Vagina (tissue), 2 donors: ENCODE data around the gene DTD1. TPM values are rescaled to one million over a fixed set of nuclear protein-coding genes. Genes with fewer than 3 reads are reported as not detected.

Source experiments
- DNase-seq, 2 donors: peaks; one replicate each; pipeline ENCODE4 v3.0.0-alpha.2; 2017; ENCODE audit errors: extremely low spot score in 2 of 2
- H3K27ac ChIP-seq: fragments of 200-600 bp; sonication (generic); one replicate; pipeline ENCODE4 v1.5.1; 2019
- H3K27me3 ChIP-seq: fragments of 200-600 bp; sonication (generic); one replicate; pipeline ENCODE4 v1.5.1; 2019
- H3K36me3 ChIP-seq, 2 donors: fragments of 200-600 bp; sonication (generic); one replicate each; pipeline ENCODE4 v1.5.1; 2017 to 2019
- H3K4me1 ChIP-seq: fragments of 200-600 bp; sonication (generic); one replicate; pipeline ENCODE4 v1.5.1; 2019
- H3K4me3 ChIP-seq, 2 donors: fragments of 200-600 bp; sonication (generic); 1 replicate in 1 of 2; 2 replicates in 1 of 2; pipeline ENCODE4 v1.5.1; 2016 to 2019
- H3K9me3 ChIP-seq: fragments of 200-600 bp; sonication (generic); one replicate; pipeline ENCODE4 v1.5.1; 2019
- CTCF ChIP-seq, 3 experiments: fragments of 450-650 bp in 2 of 3; fragments of 200-600 bp in 1 of 3; sonication (generic) in 1 of 3; IDR thresholded peaks; one replicate each; pipeline ENCODE4 v1.5.1; 2017 to 2019; ENCODE audit warnings: antibody characterized with exemption in 3 of 3, mild to moderate bottlenecking in 2 of 3, moderate library complexity in 2 of 3
- POLR2A ChIP-seq, 2 donors: fragments of 450-650 bp; IDR thresholded peaks; one replicate each; pipeline ENCODE4 v1.6.1; 2017; ENCODE audit warnings: antibody characterized with exemption in 2 of 2, mild to moderate bottlenecking in 2 of 2, moderate library complexity in 2 of 2
- POLR2AphosphoS5 ChIP-seq, 2 donors: sonication (generic); formaldehyde crosslinking; IDR thresholded peaks; one replicate each; pipeline ENCODE4 v1.9.0; 2017; ENCODE audit warnings: antibody characterized with exemption in 2 of 2, mild to moderate bottlenecking in 2 of 2, low read depth in 1 of 2; ENCODE audit not compliant: insufficient read depth in 1 of 2
- intact Hi-C: fragments of 100-400 bp; cut with DNase I; formaldehyde crosslinking; loops from one replicate; pipeline ENCODE4 v1.15.1; 2023
- total RNA-seq: library from RNA; depleted of rRNA; stranded (reverse); fragments of >200 nt; gene quantifications from one replicate; pipeline ENCODE4 v1.2.3, GENCODE V29; 2016

The DTD1 gene
- total RNA-seq, 1 donor from 2014 or later, result 24.1 TPM

GRCh38 chr20:18611492-18611891 lies 23.6 kb downstream of the DTD1 start:
- DNase-seq, result no peak
- H3K27ac ChIP-seq, result no peak overlapping the region
- no peaks in the 10 kb centered on the region for H3K9me3 ChIP-seq
- peaks cover 14% of the 10 kb centered on the region for H3K4me1 ChIP-seq
- intact Hi-C loops, result no loop called here
- no peak overlapping the region for H3K4me3 ChIP-seq
- TF ChIP-seq POLR2AphosphoS5 (IDR thresholded peaks at IDR 0.05; ENCODE audit: insufficient read depth in 1 of 2, low read depth in 1 of 2) (no peak), CTCF (IDR thresholded peaks at IDR 0.05) (no peak), POLR2A (IDR thresholded peaks at IDR 0.05) (no peak)
- H3K36me3 ChIP-seq, result no peaks in the 10 kb centered on the region
- no peaks in the 10 kb centered on the region for H3K27me3 ChIP-seq

GRCh38 chr20:18613553-18613952 lies 25.7 kb downstream of the DTD1 start:
- intact Hi-C loops, result no loop called here
- Histone ChIP-seq H3K4me3 (no peak overlapping the region), H3K9me3 (no peaks in the 10 kb centered on the region), H3K27ac (no peak overlapping the region), H3K4me1 (peaks cover 14% of the 10 kb centered on the region), H3K36me3 (no peaks in the 10 kb centered on the region), H3K27me3 (no peaks in the 10 kb centered on the region)
- no peak for TF ChIP-seq POLR2A (IDR thresholded peaks at IDR 0.05)
- peak in 1 of 2 donors; percentile 11 for TF ChIP-seq POLR2AphosphoS5 (IDR thresholded peaks at IDR 0.05; ENCODE audit: insufficient read depth in 1 of 2, low read depth in 1 of 2)
- DNase-seq, result no peak

DNA sequence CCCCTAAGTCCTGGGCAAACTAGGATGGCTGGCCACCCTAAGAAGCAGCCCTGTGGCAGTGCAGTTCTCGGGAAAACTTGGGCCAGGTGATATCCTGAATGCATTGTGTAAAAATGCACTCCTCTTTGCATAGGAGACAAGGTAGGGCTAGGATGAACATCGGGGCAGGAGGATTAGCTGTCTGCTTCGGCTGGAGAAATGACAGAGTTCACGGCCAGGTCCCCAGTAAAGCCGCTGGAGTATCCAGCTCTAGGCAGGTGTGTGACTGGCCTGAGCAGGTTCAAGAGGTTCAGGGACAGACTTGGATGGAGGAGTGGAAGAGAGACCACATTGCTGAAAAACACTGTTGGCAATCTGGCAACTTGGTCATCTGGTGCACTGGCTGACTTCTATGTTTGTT lies 26.4 kb downstream of the DTD1 start:
- Histone ChIP-seq H3K36me3 (no peaks in the 10 kb centered on the region), H3K4me3 (no peak overlapping the region), H3K27me3 (no peaks in the 10 kb centered on the region), H3K27ac (no peak overlapping the region), H3K9me3 (no peaks in the 10 kb centered on the region), H3K4me1 (peaks cover 14% of the 10 kb centered on the region)
- DNase-seq, result no peak
- intact Hi-C loops, result no loop called here
- TF ChIP-seq POLR2A (IDR thresholded peaks at IDR 0.05), result no peak
- no peak for TF ChIP-seq CTCF (IDR thresholded peaks at IDR 0.05)
- no peak for TF ChIP-seq POLR2AphosphoS5 (IDR thresholded peaks at IDR 0.05; ENCODE audit: insufficient read depth in 1 of 2, low read depth in 1 of 2)

DNA sequence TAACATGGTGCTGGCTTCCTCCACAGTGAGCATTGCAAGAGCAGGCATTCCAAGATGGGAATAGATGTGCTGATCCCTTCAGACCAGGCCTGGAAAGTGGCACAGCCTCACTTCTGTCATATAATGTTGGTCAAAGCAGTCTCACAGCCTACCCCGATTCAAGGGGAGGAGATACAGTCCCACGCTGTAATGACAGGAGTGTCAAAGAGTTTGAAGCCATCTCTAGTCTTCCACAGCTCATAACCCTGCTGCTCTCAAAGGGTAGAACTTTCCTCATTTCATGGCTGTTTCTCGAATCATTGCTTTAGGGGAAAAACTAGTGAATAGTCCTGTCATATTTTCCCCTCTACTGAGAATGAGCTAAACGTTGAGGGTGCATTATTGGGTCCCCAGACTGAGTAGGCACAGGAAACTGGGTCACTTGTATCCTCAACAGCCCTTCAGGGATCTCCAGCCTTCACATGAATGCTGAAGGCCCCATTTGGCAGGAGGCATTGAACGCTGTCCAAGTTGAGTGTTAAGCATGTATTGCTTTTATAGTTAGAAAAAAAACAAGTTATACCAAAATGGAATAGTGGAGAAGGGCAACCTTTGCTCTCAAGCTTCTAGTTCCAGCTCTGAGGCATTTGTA lies 27.3 kb downstream of the DTD1 start:
- Histone ChIP-seq H3K9me3 (no peaks in the 10 kb centered on the region), H3K4me1 (peaks cover 14% of the 10 kb centered on the region), H3K27me3 (no peaks in the 10 kb centered on the region), H3K36me3 (no peaks in the 10 kb centered on the region), H3K4me3 (no peak overlapping the region), H3K27ac (no peak overlapping the region)
- intact Hi-C loops, result no loop called here
- DNase-seq, result no peak
- TF ChIP-seq CTCF (IDR thresholded peaks at IDR 0.05) (no peak), POLR2A (IDR thresholded peaks at IDR 0.05) (no peak), POLR2AphosphoS5 (IDR thresholded peaks at IDR 0.05; ENCODE audit: insufficient read depth in 1 of 2, low read depth in 1 of 2) (no peak)

GRCh38 chr20:18621004-18621403 lies 33.1 kb downstream of the DTD1 start:
- DNase-seq, result no peak
- Histone ChIP-seq H3K27ac (no peak overlapping the region), H3K4me3 (no peak overlapping the region), H3K27me3 (no peaks in the 10 kb centered on the region), H3K9me3 (no peaks in the 10 kb centered on the region), H3K36me3 (no peaks in the 10 kb centered on the region), H3K4me1 (no peaks in the 10 kb centered on the region)
- no peak for TF ChIP-seq POLR2AphosphoS5 (IDR thresholded peaks at IDR 0.05; ENCODE audit: insufficient read depth in 1 of 2, low read depth in 1 of 2)
- no peak for TF ChIP-seq CTCF (IDR thresholded peaks at IDR 0.05)
- no peak for TF ChIP-seq POLR2A (IDR thresholded peaks at IDR 0.05)
- intact Hi-C loops, result no loop called here
